Natural killer cell (primary cell): ENCODE results near the gene FNTB. TPM values are rescaled to one million over a fixed set of nuclear protein-coding genes. Genes with fewer than 3 reads are reported as not detected.

Experiments used
- ATAC-seq, 3 donors: fragments of 150-1000 bp in 2 of 3; fragments of 200-7000 bp in 1 of 3; cut with Tn5 transposase; 1 replicate in 1 of 3; 2 replicates in 2 of 3; pipeline ENCODE4 v1.10.0; 2021; ENCODE audit warnings: mild to moderate bottlenecking in 2 of 3, moderate library complexity in 2 of 3
- DNase-seq, 2 donors: peaks; one replicate each; pipeline versions ENCODE4 v3.0.0 to v3.0.0-alpha.2; 2013 to 2021; ENCODE audit warnings: mixed read lengths in 1 of 2
- H3K27ac ChIP-seq: one replicate; pipeline ENCODE4 v1.5.1; 2013; ENCODE audit warnings: mild to moderate bottlenecking, low read length
- H3K27me3 ChIP-seq: one replicate; pipeline ENCODE4 v1.6.1; 2013; ENCODE audit warnings: low read length; ENCODE audit not compliant: control insufficient read depth, insufficient read depth
- H3K36me3 ChIP-seq: one replicate; pipeline ENCODE4 v1.6.1; 2013; ENCODE audit warnings: low read length; ENCODE audit not compliant: control insufficient read depth, insufficient read depth
- H3K4me1 ChIP-seq: one replicate; pipeline ENCODE4 v1.6.1; 2013; ENCODE audit warnings: low read length; ENCODE audit not compliant: control insufficient read depth, insufficient read depth
- H3K4me3 ChIP-seq: one replicate; pipeline ENCODE4 v1.5.1; 2013; ENCODE audit warnings: low read length
- H3K9me3 ChIP-seq: one replicate; pipeline ENCODE4 v1.6.1; 2013; ENCODE audit warnings: low read length; ENCODE audit not compliant: control insufficient read depth, insufficient read depth
- H3K27ac Mint-ChIP-seq, 2 donors: one replicate each; pipeline ENCODE4 v1.8.0; 2022; ENCODE audit warnings: mild to moderate bottlenecking in 2 of 2, mixed read lengths in 2 of 2, moderate library complexity in 1 of 2
- H3K27me3 Mint-ChIP-seq, 2 donors: one replicate each; pipeline ENCODE4 v1.8.0; 2022; ENCODE audit warnings: low read depth in 2 of 2, mixed read lengths in 2 of 2
- H3K36me3 Mint-ChIP-seq: one replicate; pipeline ENCODE4 v1.8.0; 2022; ENCODE audit warnings: mixed read lengths
- H3K4me1 Mint-ChIP-seq, 2 donors: one replicate each; pipeline ENCODE4 v1.8.0; 2022; ENCODE audit warnings: mixed read lengths in 2 of 2
- H3K4me3 Mint-ChIP-seq: one replicate; pipeline ENCODE4 v1.8.0; 2022; ENCODE audit warnings: mild to moderate bottlenecking, moderate library complexity, mixed read lengths
- H3K9me3 Mint-ChIP-seq, 2 donors: one replicate each; pipeline ENCODE4 v1.8.0; 2022; ENCODE audit warnings: mixed read lengths in 2 of 2
- whole genome bisulfite sequencing: methylation state at CpG from one replicate; pipeline ENCODE4 v1.1.7; 2013; ENCODE audit warnings: missing lambda C conversion rate; ENCODE audit not compliant: insufficient coverage; 5-methylcytosine and 5-hydroxymethylcytosine counted together
- intact Hi-C: fragments of 100-400 bp; cut with micrococcal nuclease; formaldehyde crosslinking; loops from one replicate; pipeline ENCODE4 v1.14.2; 2022
- total RNA-seq, 4 donors: library from RNA; stranded (reverse); fragments of 120-200 nt in 1 of 4; gene quantifications; one replicate each; pipeline versions ENCODE4 v1.2.3 to v1.2.4, GENCODE V29; 2013 to 2022
- TF ChIP-seq, protein P1 (sequence below): fragments of 200-600 bp; IDR thresholded peaks from one replicate; pipeline ENCODE4 v1.8.0; 2022; ENCODE audit warnings: antibody characterized with exemption

The FNTB gene
- total RNA-seq, 3 donors from 2014 or later (not counting 1 experiment from before 2014, with no cell fraction given) = 4.0 to 8.7 (median 8.4) TPM

- Histone ChIP-seq H3K9me3 (no peaks in the 10 kb centered on the region), H3K36me3 (peaks cover 2% of the 10 kb centered on the region), H3K27me3 (no peaks in the 10 kb centered on the region), H3K4me1 (no peaks in the 10 kb centered on the region), H3K27ac (no peak overlapping the region), H3K4me3 (no peak overlapping the region)
- intact Hi-C loops = no loop called here
- 98% methylated on average over 6 of the region's 6 CpGs for WGBS
- Mint-ChIP-seq H3K9me3 (no peaks in the 10 kb centered on the region), H3K27me3 (no peaks in the 10 kb centered on the region), H3K36me3 (no peaks in the 10 kb centered on the region), H3K4me1 (no peaks in the 10 kb centered on the region), H3K27ac (no peak overlapping the region), H3K4me3 (no peak overlapping the region)
- TF ChIP-seq, protein P1, sequence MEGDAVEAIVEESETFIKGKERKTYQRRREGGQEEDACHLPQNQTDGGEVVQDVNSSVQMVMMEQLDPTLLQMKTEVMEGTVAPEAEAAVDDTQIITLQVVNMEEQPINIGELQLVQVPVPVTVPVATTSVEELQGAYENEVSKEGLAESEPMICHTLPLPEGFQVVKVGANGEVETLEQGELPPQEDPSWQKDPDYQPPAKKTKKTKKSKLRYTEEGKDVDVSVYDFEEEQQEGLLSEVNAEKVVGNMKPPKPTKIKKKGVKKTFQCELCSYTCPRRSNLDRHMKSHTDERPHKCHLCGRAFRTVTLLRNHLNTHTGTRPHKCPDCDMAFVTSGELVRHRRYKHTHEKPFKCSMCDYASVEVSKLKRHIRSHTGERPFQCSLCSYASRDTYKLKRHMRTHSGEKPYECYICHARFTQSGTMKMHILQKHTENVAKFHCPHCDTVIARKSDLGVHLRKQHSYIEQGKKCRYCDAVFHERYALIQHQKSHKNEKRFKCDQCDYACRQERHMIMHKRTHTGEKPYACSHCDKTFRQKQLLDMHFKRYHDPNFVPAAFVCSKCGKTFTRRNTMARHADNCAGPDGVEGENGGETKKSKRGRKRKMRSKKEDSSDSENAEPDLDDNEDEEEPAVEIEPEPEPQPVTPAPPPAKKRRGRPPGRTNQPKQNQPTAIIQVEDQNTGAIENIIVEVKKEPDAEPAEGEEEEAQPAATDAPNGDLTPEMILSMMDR = no peak
- no peak for ATAC-seq
- DNase-seq = no peak
Measured at GRCh38 chr14:65001723-65002122, 15.0 kb downstream of the FNTB start.

GRCh38 chr14:65002586-65003210, 16.0 kb downstream of the FNTB start:
- Mint-ChIP-seq H3K4me3 (no peak overlapping the region), H3K27me3 (no peaks in the 10 kb centered on the region), H3K36me3 (no peaks in the 10 kb centered on the region), H3K9me3 (no peaks in the 10 kb centered on the region), H3K27ac (no peak overlapping the region), H3K4me1 (no peaks in the 10 kb centered on the region)
- TF ChIP-seq, protein P1 = no peak
- intact Hi-C loops = no loop called here
- Histone ChIP-seq H3K4me1 (no peaks in the 10 kb centered on the region), H3K27me3 (no peaks in the 10 kb centered on the region), H3K36me3 (peaks cover 2% of the 10 kb centered on the region), H3K27ac (no peak overlapping the region), H3K4me3 (no peak overlapping the region), H3K9me3 (no peaks in the 10 kb centered on the region)
- 73% methylated on average over 5 of the region's 6 CpGs for WGBS
- ATAC-seq (no peak), DNase-seq (no peak)

- ATAC-seq = no peak
- H3K4me3 ChIP-seq = no peak overlapping the region
- no peak overlapping the region for H3K27ac ChIP-seq
- no peaks in the 10 kb centered on the region for H3K9me3 ChIP-seq
- no peaks in the 10 kb centered on the region for H3K27me3 Mint-ChIP-seq
- DNase-seq = no peak
- H3K4me1 Mint-ChIP-seq = no peaks in the 10 kb centered on the region
- H3K4me3 Mint-ChIP-seq = no peak overlapping the region
- no peak overlapping the region for H3K27ac Mint-ChIP-seq
- H3K4me1 ChIP-seq = no peaks in the 10 kb centered on the region
- no peaks in the 10 kb centered on the region for H3K36me3 Mint-ChIP-seq
- no peaks in the 10 kb centered on the region for H3K27me3 ChIP-seq
- intact Hi-C loops = no loop called here
- H3K36me3 ChIP-seq = peaks cover 2% of the 10 kb centered on the region
- TF ChIP-seq, protein P1 = no peak
- WGBS = 71% methylated on average over 2 of the region's 2 CpGs
- no peaks in the 10 kb centered on the region for H3K9me3 Mint-ChIP-seq
Measured at GRCh38 chr14:65003394-65003793, 16.7 kb downstream of the FNTB start.

DNA sequence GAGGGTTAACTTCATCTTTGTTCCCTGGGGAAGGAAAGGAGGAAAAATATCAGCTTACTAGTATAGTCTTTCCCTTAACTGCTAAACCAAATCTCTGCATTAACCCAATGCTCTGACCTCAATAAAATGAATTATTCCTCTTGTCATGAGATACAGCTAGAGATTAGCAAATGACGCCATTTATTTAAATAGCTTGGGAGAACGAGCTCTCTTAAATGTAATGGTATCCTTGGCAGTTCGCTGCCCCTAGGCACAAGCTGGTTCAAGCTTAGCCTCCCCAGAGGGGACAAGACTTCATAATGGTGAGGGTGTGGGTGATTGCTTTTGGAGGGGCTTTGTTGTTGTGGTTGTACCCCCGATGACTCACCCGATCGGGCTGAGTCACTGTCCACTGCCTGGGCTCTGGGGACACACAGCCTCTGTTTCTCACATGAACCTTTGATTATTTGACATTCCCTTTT, 19.6 kb downstream of the FNTB start:
- no peak overlapping the region for H3K27ac ChIP-seq
- no peaks in the 10 kb centered on the region for H3K4me1 ChIP-seq
- no peak overlapping the region for H3K27ac Mint-ChIP-seq
- H3K27me3 ChIP-seq = no peaks in the 10 kb centered on the region
- intact Hi-C loops = no loop called here
- DNase-seq (no peak), ATAC-seq (no peak)
- no peaks in the 10 kb centered on the region for H3K27me3 Mint-ChIP-seq
- no peaks in the 10 kb centered on the region for H3K4me1 Mint-ChIP-seq
- no peaks in the 10 kb centered on the region for H3K9me3 ChIP-seq
- no peak overlapping the region for H3K4me3 Mint-ChIP-seq
- 98% methylated on average over 6 of the region's 6 CpGs for WGBS
- no peak overlapping the region for H3K4me3 ChIP-seq
- H3K9me3 Mint-ChIP-seq = no peaks in the 10 kb centered on the region
- peaks cover 7% of the 10 kb centered on the region for H3K36me3 ChIP-seq
- H3K36me3 Mint-ChIP-seq = no peaks in the 10 kb centered on the region
- TF ChIP-seq, protein P1 = no peak
